DMS53 treated with DMSO at 0.1 percent for 48 hours (cell line): ENCODE data around the gene LINC00632.

Experiments used
- DNase-seq: peaks from one replicate; lab custom pipeline; 2025; ENCODE audit not compliant: unreplicated experiment; lab: John Stamatoyannopoulos, UW

The LINC00632 gene

GRCh38 chrX:140764401-140764919 is 54.9 kb downstream of the LINC00632 start:
- peak; percentile 30 for DNase-seq

- DNase-seq = peak; percentile 34
Measured at GRCh38 chrX:140765043-140765784, 55.7 kb downstream of the LINC00632 start.

GRCh38 chrX:140766024-140766611 is 56.6 kb downstream of the LINC00632 start:
- DNase-seq = peak; percentile 21

- DNase-seq = no peak
Measured at GRCh38 chrX:140767646-140768045, 58.1 kb downstream of the LINC00632 start.

GRCh38 chrX:140775211-140775610 is 65.7 kb downstream of the LINC00632 start:
- DNase-seq = no peak

- DNase-seq = no peak
Measured at GRCh38 chrX:140776320-140776719, 66.8 kb downstream of the LINC00632 start.

GRCh38 chrX:140794642-140795041 is 85.1 kb downstream of the LINC00632 start:
- no peak for DNase-seq

- no peak for DNase-seq
Measured at GRCh38 chrX:140799216-140799615, 89.7 kb downstream of the LINC00632 start.

- DNase-seq = no peak
Measured at GRCh38 chrX:140804292-140804691, 94.7 kb downstream of the LINC00632 start.

GRCh38 chrX:140815868-140816267 is 106.3 kb downstream of the LINC00632 start:
- no peak for DNase-seq

GRCh38 chrX:140817943-140818342 is 108.4 kb downstream of the LINC00632 start:
- peak; percentile 39 for DNase-seq

GRCh38 chrX:140821280-140821679 is 111.7 kb downstream of the LINC00632 start:
- DNase-seq = no peak

GRCh38 chrX:140822184-140822583 is 112.6 kb downstream of the LINC00632 start:
- no peak for DNase-seq

GRCh38 chrX:140822861-140823260 is 113.3 kb downstream of the LINC00632 start:
- no peak for DNase-seq

- no peak for DNase-seq
Measured at GRCh38 chrX:140836874-140837273, 127.3 kb downstream of the LINC00632 start.
